ENCODE data around the gene KLHL17. TPM values are rescaled to one million over a fixed set of nuclear protein-coding genes. Genes with fewer than 3 reads are reported as not detected.
A peak's percentile ranks its signal among the peaks of the same experiment; 100 is the strongest.

KLHL17 gene
- 10 to 100 TPM in 3 of 5 donors, 1 to 10 TPM in 2; 7.0 to 16.2 (median 12.0) TPM for polyA plus RNA-seq (ENCODE audit: insufficient read depth in 1 of 5, insufficient read length in 5 of 5, low replicate concordance in 1 of 5)
- long read RNA-seq, donor 1 = 0 reads
- long read RNA-seq, donor 2, partial matches to known transcripts = 0 of 1 reads
- long read RNA-seq, donor 2, other reads (novel, unspliced or antisense) = 0 of 1 reads
- long read RNA-seq, donor 3 = 0 reads
- long read RNA-seq, donor 4 = 0 reads
- long read RNA-seq, donor 5 = 0 reads
- long read RNA-seq, donor 6 = 0 reads
- long read RNA-seq, donor 7 = 0 reads
- long read RNA-seq, donor 8 = 0 reads

- peak in 1 of 2 donors; percentile 30 for DNase-seq
Observed at GRCh38 chr1:960363-961131, at the start of gene KLHL17. Gene KLHL17, plus strand, starts transcription at chr1:960584. Its CDS starts 110 bp downstream, at chr1:960694.

DNA sequence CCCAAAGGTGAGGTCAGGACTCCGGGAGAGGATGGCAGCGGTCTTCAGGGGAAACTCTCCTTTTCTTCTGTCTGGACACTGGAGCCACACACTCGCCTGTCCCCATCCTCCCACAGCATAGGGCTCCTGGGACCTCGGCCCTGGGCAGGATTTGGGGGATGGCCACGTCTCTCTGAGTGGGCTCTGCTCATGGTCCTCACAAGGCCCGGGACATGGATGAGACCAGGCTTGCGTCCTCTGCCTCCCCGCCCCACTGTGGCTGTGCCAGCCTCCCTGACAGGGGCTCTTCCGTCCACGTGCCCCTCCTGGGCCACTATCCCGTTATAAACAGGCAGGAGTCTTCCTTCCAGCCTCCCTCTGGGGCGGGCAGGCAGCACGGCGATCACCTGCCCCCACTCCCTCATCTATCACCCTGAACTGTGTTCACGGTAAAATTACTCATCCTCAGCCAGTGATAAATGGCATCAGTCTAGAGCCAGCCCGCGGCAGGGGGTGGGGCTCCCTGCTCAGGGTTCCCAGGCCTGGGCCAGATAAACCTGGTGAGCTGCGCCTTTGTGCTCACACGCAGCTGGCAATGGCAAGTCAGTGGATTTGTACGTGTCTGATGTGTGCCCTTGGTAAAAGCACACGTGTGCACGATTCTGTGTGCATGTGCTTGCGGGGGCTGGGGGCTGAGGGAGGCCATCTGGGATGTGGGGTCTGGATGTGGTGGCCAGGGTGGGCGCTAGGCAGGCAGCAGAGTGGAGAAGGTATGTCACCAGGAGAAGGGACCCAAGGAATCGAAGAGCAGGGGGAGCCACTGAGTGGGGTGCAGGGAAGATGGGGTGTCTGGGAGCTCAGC, 49.3 kb upstream of the KLHL17 start:
- DNase-seq = no peak

DNA sequence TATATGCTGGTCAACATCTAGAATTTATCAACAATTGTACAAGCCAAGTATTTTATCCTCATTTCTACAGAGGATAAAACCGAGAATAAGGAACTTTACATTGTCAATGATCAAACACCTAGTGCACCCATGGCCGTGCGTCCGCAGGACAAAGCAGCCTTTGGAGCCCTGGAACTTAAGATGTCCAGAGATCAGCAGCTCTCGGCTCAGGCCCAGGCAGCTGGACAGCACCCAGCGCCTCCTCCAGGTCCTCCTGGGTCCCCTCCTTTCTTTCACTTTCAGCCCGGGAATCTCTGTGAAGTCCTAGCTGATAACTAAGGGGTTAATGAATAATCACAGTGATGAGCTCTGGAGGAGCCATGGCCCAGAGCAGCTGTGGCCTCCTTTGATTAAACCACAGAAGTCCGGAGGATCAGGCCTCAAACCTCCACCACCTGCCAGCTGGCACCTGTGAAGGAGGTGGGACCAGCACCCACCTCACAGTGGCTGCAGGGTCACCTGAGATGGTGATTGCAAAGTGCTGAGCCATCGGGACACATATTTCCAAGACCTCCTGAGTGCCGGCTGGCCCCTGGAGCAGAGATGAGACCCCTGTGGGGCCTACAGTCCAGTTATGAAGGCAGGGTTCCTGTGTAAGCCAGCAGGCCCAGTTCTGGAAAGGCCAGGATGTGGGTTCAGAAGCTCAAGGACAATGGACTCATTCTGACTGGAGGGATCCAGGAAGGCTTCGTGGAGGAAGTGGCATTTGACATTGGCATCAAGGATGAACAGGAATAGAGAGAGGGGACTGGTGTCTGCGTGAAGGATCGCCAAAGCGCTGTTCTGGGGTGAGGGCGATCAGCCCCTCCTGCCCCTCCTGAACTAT, 48.3 kb upstream of the KLHL17 start:
- DNase-seq = no peak

- DNase-seq = no peak
Observed at GRCh38 chr1:912740-913301, 47.6 kb upstream of the KLHL17 start.

DNA sequence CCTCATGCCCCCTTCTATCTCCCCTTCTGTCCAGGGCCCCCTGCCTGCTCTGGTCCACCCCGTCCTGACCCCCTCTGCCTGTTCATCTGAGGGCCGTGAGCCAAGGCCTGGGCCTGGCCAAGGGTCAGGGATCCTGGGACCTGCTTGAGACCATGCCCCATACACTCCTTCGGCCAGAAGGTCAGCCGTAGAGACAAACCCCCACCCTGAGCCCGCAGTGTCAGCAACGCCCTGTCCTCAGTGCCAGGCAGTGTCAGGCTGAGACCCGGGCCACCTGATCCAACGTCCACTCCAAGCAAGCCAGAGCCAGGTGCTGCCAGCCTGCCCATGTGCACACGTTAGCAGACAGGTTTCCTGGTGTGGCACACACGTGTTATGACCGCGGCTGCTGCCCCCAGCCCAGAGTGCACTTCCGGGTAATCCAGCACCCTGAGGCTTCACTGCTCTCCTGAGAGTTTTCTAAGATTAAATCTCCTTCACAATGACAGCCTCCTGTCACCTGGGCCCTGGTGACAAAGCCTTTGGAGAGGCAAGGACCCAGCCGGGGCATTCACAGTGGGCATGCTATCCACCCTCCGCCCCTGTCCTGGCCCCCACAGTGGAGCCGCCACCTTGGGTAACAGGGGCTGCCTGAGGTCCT, 46.8 kb upstream of the KLHL17 start:
- DNase-seq = no peak

DNA sequence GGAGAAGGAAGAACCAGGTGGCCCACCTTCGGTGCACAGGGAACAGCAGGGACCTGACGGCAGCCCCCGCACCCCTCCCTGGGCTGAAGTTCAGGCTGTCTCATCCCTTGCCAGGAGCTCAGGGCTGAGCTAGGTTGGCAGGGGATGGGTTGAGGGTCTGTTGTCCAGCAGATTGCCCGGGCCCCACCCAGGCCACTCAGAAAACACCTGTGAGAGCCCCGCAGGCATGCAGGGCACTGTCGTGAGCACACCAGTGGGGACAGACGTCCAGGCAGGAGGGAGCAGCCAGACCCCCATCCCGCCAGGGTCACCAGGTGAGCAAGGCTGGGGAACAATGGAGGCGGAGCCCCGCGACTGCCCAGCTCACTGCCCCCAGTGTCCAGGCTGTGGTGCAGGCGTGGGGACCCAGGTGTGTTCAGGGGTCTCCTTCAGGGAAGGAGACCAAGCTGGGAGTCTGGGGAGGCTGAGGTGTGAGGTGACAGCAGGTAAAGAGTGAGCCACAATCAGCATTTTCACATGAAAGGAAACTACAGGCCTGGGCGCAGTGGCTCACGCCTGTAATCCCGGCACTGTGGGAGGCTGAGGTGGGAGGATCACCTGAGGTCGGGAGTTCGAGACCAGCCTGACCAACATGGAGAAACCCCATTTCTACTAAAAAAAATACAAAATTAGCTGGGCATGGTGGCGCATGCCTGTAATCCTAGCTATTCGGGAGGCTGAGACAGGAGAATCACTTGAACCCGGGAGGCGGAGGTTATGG, 46.1 kb upstream of the KLHL17 start:
- DNase-seq = no peak

- DNase-seq = no peak
Observed at GRCh38 chr1:914891-915280, 45.5 kb upstream of the KLHL17 start.

- DNase-seq = no peak
Observed at GRCh38 chr1:915295-916172, 44.9 kb upstream of the KLHL17 start.

DNA sequence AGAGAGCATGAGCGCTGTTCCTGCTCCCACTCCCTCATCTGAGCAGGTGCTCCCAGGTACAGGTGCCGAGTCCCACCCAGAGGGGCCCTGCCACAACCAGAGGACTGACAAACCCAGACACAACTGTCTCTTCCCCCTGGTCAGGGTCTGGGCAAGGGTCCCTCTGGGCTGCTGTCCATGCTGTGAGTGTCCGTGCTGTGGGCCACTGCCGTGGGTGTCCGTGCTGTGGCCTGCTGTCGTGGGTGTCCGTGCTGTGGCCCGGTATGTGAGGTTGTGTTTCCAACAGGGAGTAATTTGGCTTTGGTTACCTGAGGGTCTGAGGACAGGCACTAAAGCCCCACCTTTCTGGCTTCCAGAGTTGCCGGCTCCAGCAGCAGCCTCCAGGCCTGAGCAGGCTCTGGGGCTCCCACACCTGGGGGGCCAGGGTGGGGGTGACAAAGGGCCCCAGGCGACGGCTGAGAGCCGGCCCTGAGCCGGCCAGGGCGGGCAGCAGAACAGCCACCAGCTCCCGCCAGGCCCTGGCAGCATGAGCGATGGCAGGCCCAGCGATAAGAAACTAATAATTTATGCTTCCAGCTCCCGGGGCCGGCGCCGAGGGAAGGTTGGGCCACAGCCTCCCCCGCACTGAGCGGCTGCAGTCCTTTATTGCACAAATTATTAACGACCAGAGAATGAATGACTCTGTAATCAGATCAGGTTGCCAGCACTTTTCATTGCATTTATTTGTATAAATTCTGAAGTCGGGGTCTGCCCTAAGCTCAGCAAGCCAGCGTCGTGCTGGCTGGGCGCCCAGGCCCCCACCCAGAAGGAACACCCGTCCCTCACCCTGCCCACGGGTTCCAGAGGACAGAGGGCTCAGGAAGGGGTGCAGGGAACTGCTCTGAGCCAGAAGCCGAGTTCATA, 44.0 kb upstream of the KLHL17 start:
- no peak for DNase-seq

DNA sequence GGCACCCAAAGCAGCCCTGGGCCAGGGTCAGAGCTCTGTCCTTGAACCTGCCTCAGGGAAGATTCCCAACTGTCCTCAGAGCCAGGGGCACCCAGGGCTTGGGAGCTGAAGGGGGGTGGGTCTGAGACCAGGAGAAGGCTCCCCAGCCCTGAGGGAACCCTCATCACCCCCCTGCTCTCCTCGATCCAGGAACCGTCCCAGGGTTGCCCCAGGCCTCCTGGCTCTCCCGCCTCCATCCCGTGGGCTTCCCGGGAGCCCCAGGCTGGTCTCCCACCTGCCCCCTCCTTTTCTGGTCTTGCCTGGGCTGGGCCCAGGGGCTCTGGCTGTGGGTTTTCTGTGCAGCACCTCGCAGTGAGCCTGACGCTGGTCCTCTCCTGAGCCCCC, 43.3 kb upstream of the KLHL17 start:
- no peak for DNase-seq

GRCh38 chr1:917466-918091, 42.8 kb upstream of the KLHL17 start:
- no peak for DNase-seq

GRCh38 chr1:918353-918752, 42.0 kb upstream of the KLHL17 start:
- no peak for DNase-seq

- no peak for DNase-seq
Observed at GRCh38 chr1:918843-919242, 41.5 kb upstream of the KLHL17 start.

GRCh38 chr1:919271-919872, 41.0 kb upstream of the KLHL17 start:
- no peak for DNase-seq

- no peak for DNase-seq
Observed at GRCh38 chr1:920010-920409, 40.4 kb upstream of the KLHL17 start.

DNA sequence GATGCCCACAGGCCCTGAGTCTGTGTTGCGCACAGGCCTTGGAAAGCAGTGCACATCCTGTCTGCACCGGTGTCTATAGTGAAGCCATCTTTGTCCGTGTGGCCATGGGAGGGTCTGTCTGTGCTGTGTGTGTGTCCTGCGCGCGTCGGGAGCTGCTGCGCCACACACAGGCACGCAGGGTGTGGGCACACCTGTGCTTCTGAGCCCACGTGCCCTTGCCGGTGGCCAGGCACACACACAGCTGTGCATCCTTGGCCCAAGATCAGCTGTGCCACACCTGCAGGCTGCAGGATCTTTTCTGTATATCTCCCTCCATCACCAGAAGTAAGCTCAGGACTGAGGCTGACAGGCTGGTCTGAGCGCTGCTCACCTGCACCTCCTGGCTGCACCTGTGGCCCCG, 39.9 kb upstream of the KLHL17 start:
- no peak for DNase-seq
